PC-3 (cell line): ENCODE data around the gene NXPH1. TPM values are rescaled to one million over a fixed set of nuclear protein-coding genes. Genes with fewer than 3 reads are reported as not detected.

ENCODE experiments used
- ATAC-seq: fragments of 200-7000 bp; cut with Tn5 transposase; 2 replicates; pipeline ENCODE4 v1.9.1; 2020; ENCODE audit warnings: mild to moderate bottlenecking, moderate library complexity
- BruUV-seq: library from RNA; stranded (reverse); fragments of 400-500 nt; replicated peaks from 2 replicates; lab custom pipeline; 2021; lab: Mats Ljungman, UMichigan
- CTCF ChIA-PET: fragments of 300-600 bp; sonication (Branson Sonifier 250); formaldehyde crosslinking; loops from one replicate; lab custom pipeline; 2022; ENCODE audit warnings: antibody characterized with exemption; lab: Charles Lee
- POLR2A ChIA-PET: fragments of 300-600 bp; sonication (Branson Sonifier 250); formaldehyde crosslinking; loops from one replicate; lab custom pipeline; 2022; ENCODE audit warnings: antibody characterized with exemption; ENCODE audit not compliant: unreplicated experiment; lab: Charles Lee
- DNase-seq: peaks from one replicate; pipeline ENCODE4 v3.0.0-alpha.2; 2015
- H2AFZ ChIP-seq: fragments of 300-600 bp; sonication (generic); 2 replicates; pipeline ENCODE4 v1.6.0; 2016; ENCODE audit warnings: antibody characterized with exemption, low read length
- H3F3A ChIP-seq: fragments of 300-600 bp; sonication (generic); one replicate; pipeline ENCODE4 v1.6.0; 2017; ENCODE audit warnings: antibody characterized with exemption, low read length, control low read depth, mild to moderate bottlenecking; ENCODE audit not compliant: unreplicated experiment
- H3K27ac ChIP-seq: fragments of 300-600 bp; sonication (generic); 2 replicates; pipeline ENCODE4 v1.5.1; 2016; ENCODE audit warnings: mild to moderate bottlenecking, low read length
- H3K27me3 ChIP-seq: fragments of 300-600 bp; sonication (generic); 2 replicates; pipeline ENCODE4 v1.6.1; 2016; ENCODE audit warnings: low read length, mixed read lengths
- H3K36me3 ChIP-seq: fragments of 300-600 bp; sonication (generic); 2 replicates; pipeline ENCODE4 v1.6.1; 2016; ENCODE audit warnings: low read depth, mixed run types, low read length, mixed read lengths
- H3K4me1 ChIP-seq: fragments of 300-600 bp; sonication (generic); 2 replicates; pipeline ENCODE4 v1.5.1; 2016; ENCODE audit warnings: low read length; ENCODE audit not compliant: insufficient read depth
- H3K4me2 ChIP-seq: fragments of 300-600 bp; sonication (generic); 2 replicates; pipeline ENCODE4 v1.6.0; 2016; ENCODE audit warnings: low read length
- H3K4me3 ChIP-seq: fragments of 300-600 bp; sonication (generic); 2 replicates; pipeline ENCODE4 v1.5.1; 2016; ENCODE audit warnings: mild to moderate bottlenecking, low read length, mixed read lengths
- H3K79me2 ChIP-seq: fragments of 300-600 bp; sonication (generic); 2 replicates; pipeline ENCODE4 v1.6.1; 2017; ENCODE audit warnings: low read length, mixed read lengths
- H3K9ac ChIP-seq: fragments of 300-600 bp; sonication (generic); 2 replicates; pipeline ENCODE4 v1.6.0; 2016; ENCODE audit warnings: mild to moderate bottlenecking, low read length
- H3K9me2 ChIP-seq: fragments of 300-600 bp; sonication (generic); replicated peaks from 2 replicates; pipeline ENCODE4 v1.6.1; 2016; ENCODE audit warnings: mixed run types, low read length, mixed read lengths
- H3K9me3 ChIP-seq: fragments of 300-600 bp; sonication (generic); 2 replicates; pipeline ENCODE4 v1.6.1; 2016; ENCODE audit warnings: low read length, mixed read lengths
- H4K20me1 ChIP-seq: fragments of 300-600 bp; sonication (generic); 2 replicates; pipeline ENCODE4 v1.6.1; 2016; ENCODE audit warnings: low read length, mixed read lengths
- CTCF ChIP-seq: fragments of 300-600 bp; sonication (generic); conservative IDR thresholded peaks from 2 replicates; pipeline ENCODE4 v1.5.1; 2017; ENCODE audit warnings: antibody characterized with exemption, low read depth, mild to moderate bottlenecking, low read length
- EZH2 ChIP-seq: fragments of 300-600 bp; sonication (generic); IDR thresholded peaks from one replicate; pipeline ENCODE4 v1.6.1; 2017; ENCODE audit warnings: antibody characterized with exemption, mild to moderate bottlenecking, low read length; ENCODE audit not compliant: unreplicated experiment
- EZH2phosphoT487 ChIP-seq: fragments of 300-600 bp; sonication (generic); IDR thresholded peaks from 2 replicates; pipeline ENCODE4 v1.6.1; 2018; ENCODE audit warnings: mild to moderate bottlenecking, antibody characterized with exemption, low read length, borderline replicate concordance
- intact Hi-C: fragments of 100-400 bp; cut with micrococcal nuclease; formaldehyde crosslinking; loops from 2 replicates; pipeline ENCODE4 v1.9.0; 2023
- total RNA-seq: library from RNA; depleted of rRNA; stranded (reverse); fragments of >200 nt; gene quantifications from 2 replicates; pipeline ENCODE4 v1.2.3, GENCODE V29; 2014

The NXPH1 gene
- total RNA-seq, 1 experiment from 2014 or later, result not detected

DNA sequence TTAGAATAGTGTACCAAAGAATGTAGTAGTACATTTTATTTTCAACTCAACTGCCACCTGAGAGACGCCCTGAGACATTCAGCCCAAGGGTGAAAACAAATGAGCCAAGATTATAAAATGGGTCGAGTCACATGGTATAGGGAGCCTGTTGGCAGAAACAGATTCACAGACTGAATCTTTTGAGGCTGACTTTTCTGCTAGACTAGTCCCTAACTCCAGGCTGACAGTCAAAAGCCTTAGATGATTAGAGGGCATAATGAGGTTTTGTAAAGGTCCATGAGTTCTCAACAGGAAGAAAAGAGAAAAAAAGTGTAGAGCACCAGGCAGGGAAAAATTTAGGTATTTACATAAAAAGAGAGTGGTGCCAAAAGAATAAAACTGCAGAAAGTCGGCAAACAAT, 128.0 kb downstream of the NXPH1 start:
- Histone ChIP-seq H3K9me3 (0 out of 2 replicates have a peak, but pooled peaks cover 11% of the 10 kb centered on the region), H2AFZ (no peak overlapping the region), H3K27ac (no peak overlapping the region), H3K36me3 (no peaks in the 10 kb centered on the region), H4K20me1 (no peaks in the 10 kb centered on the region), H3F3A (no peaks in the 10 kb centered on the region), H3K9me2 (no peaks in the 10 kb centered on the region), H3K4me3 (no peak overlapping the region), H3K4me1 (no peaks in the 10 kb centered on the region), H3K4me2 (no peak overlapping the region), H3K9ac (no peak overlapping the region), H3K79me2 (no peaks in the 10 kb centered on the region), H3K27me3 (no peaks in the 10 kb centered on the region)
- TF ChIP-seq EZH2, result no peak
- no peak for TF ChIP-seq EZH2phosphoT487
- no peak for TF ChIP-seq CTCF
- no TSS peak for BruUV-seq
- DNase-seq (no peak), ATAC-seq (no peak)
- ChIA-PET CTCF (no interaction called here), POLR2A (no interaction called here)
- intact Hi-C loops, result no loop called here

- no peaks in the 10 kb centered on the region for H4K20me1 ChIP-seq
- TF ChIP-seq EZH2 (no peak), CTCF (no peak), EZH2phosphoT487 (no peak)
- H2AFZ ChIP-seq, result no peak overlapping the region
- H3F3A ChIP-seq, result no peaks in the 10 kb centered on the region
- H3K27me3 ChIP-seq, result no peaks in the 10 kb centered on the region
- no peaks in the 10 kb centered on the region for H3K36me3 ChIP-seq
- H3K9ac ChIP-seq, result no peak overlapping the region
- H3K9me2 ChIP-seq, result no peaks in the 10 kb centered on the region
- no peak overlapping the region for H3K27ac ChIP-seq
- ChIA-PET CTCF (no interaction called here), POLR2A (no interaction called here)
- H3K4me2 ChIP-seq, result no peak overlapping the region
- BruUV-seq, result no TSS peak
- intact Hi-C loops, result no loop called here
- no peak overlapping the region for H3K4me3 ChIP-seq
- DNase-seq, result no peak
- ATAC-seq, result no peak
- no peaks in the 10 kb centered on the region for H3K4me1 ChIP-seq
- 0 out of 2 replicates have a peak, but pooled peaks cover 11% of the 10 kb centered on the region for H3K9me3 ChIP-seq
- H3K79me2 ChIP-seq, result no peaks in the 10 kb centered on the region
Observed at GRCh38 chr7:8564281-8564680, 130.9 kb downstream of the NXPH1 start.

DNA sequence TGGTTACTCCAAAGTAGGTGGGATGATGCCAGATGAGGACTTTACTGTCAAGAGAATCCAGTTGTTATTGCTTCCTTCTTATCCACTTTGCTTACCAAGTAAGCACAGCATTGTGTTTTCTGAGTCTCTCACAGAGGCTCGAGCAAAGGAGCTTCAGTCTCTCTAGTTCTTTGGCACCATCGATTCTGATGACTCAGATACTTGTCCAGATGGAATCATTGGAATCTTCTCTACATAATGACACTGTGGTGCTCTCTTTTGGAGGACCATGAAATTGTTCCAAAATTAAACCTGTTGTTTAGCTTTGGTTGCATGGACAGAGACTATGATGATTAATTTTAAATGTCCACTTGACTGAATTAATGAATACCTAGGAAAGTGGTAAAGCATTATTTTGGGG, 132.6 kb downstream of the NXPH1 start:
- H4K20me1 ChIP-seq, result no peaks in the 10 kb centered on the region
- H3K27ac ChIP-seq, result no peak overlapping the region
- H3K9me3 ChIP-seq, result 0 out of 2 replicates have a peak, but pooled peaks cover 11% of the 10 kb centered on the region
- H2AFZ ChIP-seq, result no peak overlapping the region
- H3K36me3 ChIP-seq, result no peaks in the 10 kb centered on the region
- intact Hi-C loops, result no loop called here
- H3K4me1 ChIP-seq, result no peaks in the 10 kb centered on the region
- DNase-seq (no peak), ATAC-seq (no peak)
- no peak overlapping the region for H3K4me2 ChIP-seq
- no TSS peak for BruUV-seq
- H3K9ac ChIP-seq, result no peak overlapping the region
- H3K79me2 ChIP-seq, result no peaks in the 10 kb centered on the region
- no peaks in the 10 kb centered on the region for H3K27me3 ChIP-seq
- ChIA-PET CTCF (no interaction called here), POLR2A (no interaction called here)
- H3K4me3 ChIP-seq, result no peak overlapping the region
- no peaks in the 10 kb centered on the region for H3K9me2 ChIP-seq
- H3F3A ChIP-seq, result no peaks in the 10 kb centered on the region
- no peak for TF ChIP-seq CTCF
- TF ChIP-seq EZH2phosphoT487, result no peak
